Trophoblast cell (in vitro differentiated cells and primary cell): ENCODE measurements around the gene CAPZB.

ENCODE experiments used
- DNase-seq, 2 donors: peaks; one replicate each; pipeline ENCODE4 v3.0.0-alpha.2; 2016
- H2AFZ ChIP-seq: 2 replicates; pipeline ENCODE4 v1.6.1; 2013; ENCODE audit warnings: low read length, moderate library complexity, mild to moderate bottlenecking; ENCODE audit not compliant: insufficient read depth, poor library complexity
- H2AK5ac ChIP-seq: 2 replicates; pipeline ENCODE4 v1.6.1; 2013; ENCODE audit warnings: mild to moderate bottlenecking, low read length
- H2BK120ac ChIP-seq: 2 replicates; pipeline ENCODE4 v1.6.1; 2013; ENCODE audit warnings: low read length, mild to moderate bottlenecking, moderate library complexity; ENCODE audit not compliant: insufficient read depth, poor library complexity
- H2BK12ac ChIP-seq: 2 replicates; pipeline ENCODE4 v1.6.1; 2013; ENCODE audit warnings: mild to moderate bottlenecking, low read length, moderate library complexity
- H2BK5ac ChIP-seq: 2 replicates; pipeline ENCODE4 v1.6.1; 2013; ENCODE audit warnings: low read length, low read depth, moderate library complexity, mild to moderate bottlenecking; ENCODE audit not compliant: poor library complexity
- H3K14ac ChIP-seq: 2 replicates; pipeline ENCODE4 v1.6.1; 2013; ENCODE audit warnings: mild to moderate bottlenecking, low read length
- H3K18ac ChIP-seq: 2 replicates; pipeline ENCODE4 v1.6.1; 2013; ENCODE audit warnings: mild to moderate bottlenecking, low read length
- H3K23ac ChIP-seq: 2 replicates; pipeline ENCODE4 v1.6.1; 2013; ENCODE audit warnings: low read length
- H3K27ac ChIP-seq: 2 replicates; pipeline ENCODE4 v1.5.1; 2013; ENCODE audit warnings: low read depth, mild to moderate bottlenecking, inconsistent platforms, low read length, moderate library complexity
- H3K27me3 ChIP-seq: 2 replicates; pipeline ENCODE4 v1.6.1; 2013; ENCODE audit warnings: inconsistent platforms, mild to moderate bottlenecking, low read length, moderate library complexity; ENCODE audit not compliant: insufficient read depth
- H3K36me3 ChIP-seq, 2 experiments: 1 replicate in 1 of 2; 2 replicates in 1 of 2; pipeline ENCODE4 v1.6.1; 2013; ENCODE audit warnings: low read length in 2 of 2, mild to moderate bottlenecking in 2 of 2, moderate library complexity in 1 of 2; ENCODE audit not compliant: insufficient read depth in 2 of 2, control insufficient read depth in 1 of 2
- H3K4ac ChIP-seq: 2 replicates; pipeline ENCODE4 v1.6.1; 2013; ENCODE audit warnings: low read depth, mild to moderate bottlenecking, low read length, moderate library complexity
- H3K4me1 ChIP-seq, 2 experiments: 1 replicate in 1 of 2; 2 replicates in 1 of 2; pipeline ENCODE4 v1.6.1; 2013; ENCODE audit warnings: low read length in 2 of 2, mild to moderate bottlenecking in 2 of 2, moderate library complexity in 1 of 2; ENCODE audit not compliant: insufficient read depth in 2 of 2, control insufficient read depth in 1 of 2
- H3K4me2 ChIP-seq: 2 replicates; pipeline ENCODE4 v1.6.1; 2013; ENCODE audit warnings: inconsistent platforms, mild to moderate bottlenecking, low read length, moderate library complexity
- H3K4me3 ChIP-seq: 2 replicates; pipeline ENCODE4 v1.5.1; 2013; ENCODE audit warnings: mild to moderate bottlenecking, low read depth, low read length, inconsistent platforms
- H3K79me1 ChIP-seq: one replicate; pipeline ENCODE4 v1.6.1; 2013; ENCODE audit warnings: low read length
- H3K79me2 ChIP-seq: 2 replicates; pipeline ENCODE4 v1.6.1; 2013; ENCODE audit warnings: low read length, mild to moderate bottlenecking; ENCODE audit not compliant: control insufficient read depth, insufficient read depth, poor library complexity
- H3K9ac ChIP-seq: 2 replicates; pipeline ENCODE4 v1.6.1; 2013; ENCODE audit warnings: mild to moderate bottlenecking, low read length
- H3K9me3 ChIP-seq: 2 replicates; pipeline ENCODE4 v1.6.1; 2013; ENCODE audit warnings: low read depth, mild to moderate bottlenecking, control low read depth, inconsistent platforms, low read length; ENCODE audit not compliant: insufficient read depth
- H4K12ac ChIP-seq: 2 replicates; pipeline ENCODE4 v1.6.1; 2013; ENCODE audit warnings: low read depth, mild to moderate bottlenecking, low read length, moderate library complexity
- H4K8ac ChIP-seq: 2 replicates; pipeline ENCODE4 v1.6.1; 2013; ENCODE audit warnings: low read depth, mild to moderate bottlenecking, low read length, moderate library complexity
- H4K91ac ChIP-seq: one replicate; pipeline ENCODE4 v1.6.1; 2013; ENCODE audit warnings: low read depth, mild to moderate bottlenecking, low read length, moderate library complexity
- WGBS: extraction: QIAGEN DNeasy Blood & Tissue Kit; methylation state at CpG from one replicate; pipeline ENCODE4 v1.1.7; 2013; ENCODE audit warnings: missing lambda C conversion rate; ENCODE audit not compliant: insufficient read length, insufficient coverage; ENCODE audit errors: extremely low coverage; 5-methylcytosine and 5-hydroxymethylcytosine counted together

Gene CAPZB

DNA sequence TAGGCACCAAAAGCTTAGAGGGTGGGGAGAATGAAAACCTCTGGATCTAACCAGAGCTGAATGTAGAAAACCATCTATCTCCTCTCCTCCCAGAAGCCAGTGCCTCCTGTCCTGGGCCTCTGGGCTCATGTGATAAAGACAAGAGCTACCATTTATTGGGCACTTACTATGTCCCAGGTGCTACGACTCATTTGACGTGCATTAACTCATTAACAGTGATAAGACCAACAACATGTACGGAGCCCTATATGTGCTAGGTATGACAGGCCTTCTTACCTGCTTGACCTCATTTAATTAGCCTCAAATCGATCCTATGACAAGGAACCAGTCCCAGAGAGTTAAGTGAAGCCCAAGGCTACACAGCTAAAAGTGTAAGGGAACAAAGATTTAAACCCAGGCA, 19.7 kb downstream of the CAPZB start:
- Histone ChIP-seq H3K27me3 (no peaks in the 10 kb centered on the region), H2BK120ac (no peak overlapping the region), H3K79me2 (peaks cover 43% of the 10 kb centered on the region), H3K4ac (peak overlapping the region; percentile 71), H3K4me3 (no peak overlapping the region), H3K9me3 (peaks cover 3% of the 10 kb centered on the region), H2AK5ac (no peak overlapping the region), H3K23ac (no peak overlapping the region), H3K79me1 (no peaks in the 10 kb centered on the region), H3K4me1 (peaks cover 12 to 18% of the 10 kb centered on the region in 2 experiments), H2BK5ac (no peak overlapping the region), H3K18ac (no peak overlapping the region), H3K14ac (no peak overlapping the region), H4K91ac (no peak overlapping the region), H4K12ac (no peak overlapping the region), H3K9ac (no peak overlapping the region), H2AFZ (no peak overlapping the region), H2BK12ac (no peak overlapping the region), H3K27ac (no peak overlapping the region), H3K4me2 (no peak overlapping the region), H3K36me3 (peaks cover 5 to 12% of the 10 kb centered on the region in 2 experiments), H4K8ac (no peak overlapping the region)
- no CpG with 5 or more reads among the region's 4 CpGs for WGBS
- DNase-seq = no peak

DNA sequence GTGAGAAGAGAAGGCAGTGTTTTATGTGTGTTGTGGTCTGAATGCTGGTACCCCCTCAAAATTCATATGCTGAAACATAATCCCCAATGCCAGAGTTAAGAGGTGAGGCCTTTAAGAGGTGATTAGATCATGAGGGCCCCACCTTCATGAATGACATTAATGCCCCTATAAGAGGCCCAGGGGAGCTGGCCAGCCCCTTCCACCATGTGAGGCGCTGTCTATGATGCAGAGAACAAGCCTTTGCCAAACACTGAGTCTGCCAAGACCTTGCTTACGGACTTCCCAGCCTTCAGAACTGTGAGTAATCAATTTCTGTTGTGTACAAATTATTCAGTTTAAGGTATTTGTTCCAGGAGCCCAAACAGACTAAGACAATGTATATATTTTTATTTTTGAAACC, 20.2 kb downstream of the CAPZB start:
- Histone ChIP-seq H3K79me1 (no peaks in the 10 kb centered on the region), H3K4me2 (no peak overlapping the region), H3K4me3 (no peak overlapping the region), H3K9ac (no peak overlapping the region), H2AFZ (no peak overlapping the region), H3K79me2 (peaks cover 44% of the 10 kb centered on the region), H4K12ac (no peak overlapping the region), H3K27me3 (no peaks in the 10 kb centered on the region), H2BK120ac (no peak overlapping the region), H3K27ac (no peak overlapping the region), H3K9me3 (peaks cover 3% of the 10 kb centered on the region), H3K14ac (no peak overlapping the region), H3K4me1 (peaks cover 12 to 18% of the 10 kb centered on the region in 2 experiments), H4K8ac (no peak overlapping the region), H2BK5ac (no peak overlapping the region), H4K91ac (no peak overlapping the region), H3K23ac (no peak overlapping the region), H3K18ac (no peak overlapping the region), H3K4ac (peak overlapping the region; percentile 71), H3K36me3 (peaks cover 6 to 12% of the 10 kb centered on the region in 2 experiments), H2BK12ac (no peak overlapping the region), H2AK5ac (no peak overlapping the region)
- WGBS = no CpG with 5 or more reads among the region's 2 CpGs
- DNase-seq = no peak

DNA sequence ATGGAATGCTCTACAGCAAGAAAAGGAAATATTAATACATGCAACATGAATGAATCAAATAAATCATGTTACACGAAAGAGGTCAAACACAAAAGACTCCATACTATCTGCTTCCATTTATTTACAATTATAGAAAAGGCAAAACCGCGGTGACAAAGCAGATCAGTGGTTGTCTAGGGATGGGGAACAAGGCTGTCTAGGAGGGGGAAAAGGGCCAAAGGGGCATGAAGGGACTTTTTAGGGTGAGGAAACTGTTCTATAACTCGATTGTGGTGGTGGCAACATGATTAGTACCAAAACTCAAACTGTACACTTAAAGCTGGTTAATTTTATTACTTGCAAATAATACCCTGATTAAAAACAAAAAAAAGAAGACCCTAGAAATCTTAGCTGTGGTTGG, 20.6 kb downstream of the CAPZB start:
- Histone ChIP-seq H3K4me3 (no peak overlapping the region), H3K9ac (no peak overlapping the region), H2AK5ac (no peak overlapping the region), H4K8ac (no peak overlapping the region), H2AFZ (no peak overlapping the region), H3K4me2 (no peak overlapping the region), H2BK5ac (no peak overlapping the region), H4K12ac (no peak overlapping the region), H3K79me2 (peaks cover 45% of the 10 kb centered on the region), H3K23ac (no peak overlapping the region), H3K36me3 (peaks cover 6 to 12% of the 10 kb centered on the region in 2 experiments), H2BK12ac (no peak overlapping the region), H3K18ac (no peak overlapping the region), H2BK120ac (no peak overlapping the region), H4K91ac (no peak overlapping the region), H3K4ac (peak overlapping the region; percentile 71), H3K9me3 (peaks cover 3% of the 10 kb centered on the region), H3K27me3 (no peaks in the 10 kb centered on the region), H3K4me1 (peaks cover 8 to 14% of the 10 kb centered on the region in 2 experiments), H3K79me1 (no peaks in the 10 kb centered on the region), H3K27ac (no peak overlapping the region), H3K14ac (no peak overlapping the region)
- no CpG with 5 or more reads among the region's 4 CpGs for WGBS
- no peak for DNase-seq

DNA sequence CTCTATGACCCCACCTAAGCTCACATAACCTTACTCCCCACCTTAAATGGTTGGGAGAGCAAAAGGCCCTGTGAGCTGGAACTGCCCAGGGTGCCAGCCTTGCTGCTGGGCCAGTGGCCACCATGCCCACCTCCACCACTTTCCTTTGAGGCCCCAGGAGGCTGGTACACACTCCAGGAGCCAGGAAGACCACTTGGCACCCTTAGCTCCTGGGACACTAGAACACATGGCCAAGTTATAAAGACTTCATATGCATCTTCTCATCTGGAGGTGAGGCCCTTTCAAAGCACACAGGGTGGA, 21.9 kb downstream of the CAPZB start:
- Histone ChIP-seq H2BK12ac (no peak overlapping the region), H4K8ac (no peak overlapping the region), H2BK120ac (no peak overlapping the region), H3K27ac (no peak overlapping the region), H3K79me2 (peaks cover 46% of the 10 kb centered on the region), H3K36me3 (peaks cover 6 to 8% of the 10 kb centered on the region in 2 experiments), H3K4me3 (no peak overlapping the region), H4K12ac (no peak overlapping the region), H3K14ac (no peak overlapping the region), H3K4ac (peak overlapping the region; percentile 88), H2AK5ac (no peak overlapping the region), H3K4me2 (no peak overlapping the region), H3K18ac (no peak overlapping the region), H3K4me1 (peaks cover 0 to 3% of the 10 kb centered on the region in 2 experiments), H3K27me3 (no peaks in the 10 kb centered on the region), H2AFZ (no peak overlapping the region), H3K9ac (no peak overlapping the region), H3K79me1 (no peaks in the 10 kb centered on the region), H3K9me3 (peaks cover 3% of the 10 kb centered on the region), H2BK5ac (no peak overlapping the region), H3K23ac (no peak overlapping the region), H4K91ac (no peak overlapping the region)
- no peak for DNase-seq
